GM19452 (cell line): ENCODE results near the gene ZC3H8.

ENCODE experiments used
- ATAC-seq: cut with Tn5 transposase; IDR thresholded peaks from one replicate; pipeline ENCODE4 v1.9.1; 2021; ENCODE audit not compliant: unreplicated experiment

The ZC3H8 gene

DNA sequence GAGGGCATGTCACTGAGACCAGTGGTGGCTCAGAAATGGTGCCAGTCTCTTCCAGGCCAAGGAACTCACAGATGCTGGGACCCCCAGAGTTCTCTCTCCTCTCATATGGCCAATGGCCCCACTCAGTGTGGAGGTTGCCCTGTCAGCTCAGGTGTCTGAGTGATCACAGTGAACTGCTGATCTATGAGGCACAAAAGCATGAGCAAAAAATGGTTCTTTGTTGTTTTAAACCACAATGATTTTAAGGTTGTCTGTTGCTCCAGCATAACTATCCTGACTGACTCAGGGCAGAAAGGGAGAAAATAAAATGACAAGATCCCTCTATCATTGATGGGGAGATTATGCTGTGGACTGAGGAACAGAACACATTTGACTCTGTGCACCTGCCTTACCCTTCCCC is 58.9 kb downstream of the ZC3H8 start:
- no peak for ATAC-seq

DNA sequence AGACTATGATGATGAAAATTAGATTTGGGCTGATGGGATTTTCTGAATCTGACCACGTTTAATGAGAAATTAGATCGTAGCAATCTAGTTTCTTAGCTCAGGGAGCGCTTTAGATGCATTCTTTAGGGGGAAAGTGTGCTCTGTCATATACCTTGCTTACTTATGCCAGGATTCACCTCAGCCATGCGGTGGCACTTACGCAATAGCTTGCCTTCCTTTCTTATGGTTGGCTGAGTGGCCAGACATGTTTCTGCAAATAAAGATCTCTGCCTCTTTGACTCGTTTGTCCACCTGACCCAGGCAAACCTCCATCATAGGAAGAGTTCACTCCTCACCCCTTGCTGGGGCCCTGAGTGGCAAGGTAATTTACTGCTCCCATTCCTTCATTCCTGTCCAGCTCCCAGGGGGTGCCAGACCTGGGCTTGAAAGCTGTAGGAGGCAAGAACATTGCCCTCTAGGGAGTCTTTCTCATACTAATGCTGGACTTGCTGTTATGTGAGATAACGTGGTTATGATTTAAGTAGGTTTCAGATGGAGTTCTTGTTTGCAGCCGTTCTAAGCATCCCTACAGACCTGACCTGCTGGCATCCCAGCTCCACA is 59.6 kb downstream of the ZC3H8 start:
- no peak for ATAC-seq

DNA sequence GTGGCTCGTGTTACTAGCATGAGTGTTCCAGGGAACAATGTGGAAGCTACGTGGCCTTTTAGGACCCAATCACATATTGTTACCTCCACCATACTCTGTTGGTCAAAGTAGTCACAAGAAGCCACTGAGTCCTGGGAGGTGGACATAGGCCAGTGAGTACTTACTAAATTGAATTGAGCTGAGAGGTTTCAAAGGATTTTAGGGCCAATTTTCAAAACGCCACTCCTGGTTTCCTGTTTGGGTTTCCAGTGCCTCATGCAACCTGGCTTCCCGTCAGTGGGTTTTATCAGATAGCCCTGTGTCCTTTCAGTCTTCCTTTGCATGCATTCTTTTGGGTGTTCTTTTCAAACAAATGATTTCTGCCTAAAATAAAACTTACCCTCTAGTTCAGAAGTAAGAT is 60.4 kb downstream of the ZC3H8 start:
- no peak for ATAC-seq

DNA sequence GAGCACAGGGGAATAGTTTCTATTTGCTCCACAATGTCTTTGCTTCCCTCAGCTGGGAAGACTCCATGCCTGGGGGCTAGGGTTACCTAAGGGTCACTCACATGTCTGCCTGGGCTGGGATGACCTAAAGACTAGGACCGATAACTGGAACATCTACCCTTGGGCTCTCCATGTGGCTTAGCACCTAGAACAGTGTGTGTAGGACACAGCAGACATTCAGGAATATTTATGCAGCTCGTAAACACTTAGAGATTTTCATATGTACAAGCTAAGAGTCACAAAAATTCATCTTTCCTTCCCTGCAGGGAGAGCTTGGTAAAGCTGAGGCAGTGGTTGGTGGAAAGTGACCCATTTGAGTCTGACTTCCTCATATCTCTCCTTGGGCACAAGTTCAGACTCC is 60.8 kb downstream of the ZC3H8 start:
- ATAC-seq = no peak

DNA sequence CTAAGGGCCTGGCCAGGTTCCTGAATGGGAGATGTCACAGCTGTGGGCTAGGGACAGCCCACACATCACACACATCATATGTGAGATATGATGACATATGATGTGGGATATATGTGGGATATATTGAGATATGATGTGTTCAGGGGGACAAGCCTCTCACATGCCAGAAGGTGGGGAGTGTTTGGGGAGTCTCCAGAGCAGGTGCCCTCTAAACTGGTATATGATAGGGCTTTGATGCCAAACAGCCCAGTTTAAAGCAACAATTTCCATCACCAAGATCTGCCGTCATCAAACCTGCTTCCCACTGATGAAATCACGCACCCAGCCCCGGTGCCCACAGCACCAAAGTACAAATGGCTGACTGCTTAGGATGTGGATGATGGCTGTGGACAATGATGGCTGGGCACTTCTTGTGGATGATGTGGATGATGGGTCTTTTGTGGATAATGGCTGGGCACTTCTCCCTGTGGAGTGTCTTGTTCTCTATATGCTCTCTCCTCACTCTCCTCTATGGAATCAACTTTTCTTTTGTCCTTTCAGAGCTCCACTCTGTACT is 65.8 kb downstream of the ZC3H8 start:
- ATAC-seq = no peak

DNA sequence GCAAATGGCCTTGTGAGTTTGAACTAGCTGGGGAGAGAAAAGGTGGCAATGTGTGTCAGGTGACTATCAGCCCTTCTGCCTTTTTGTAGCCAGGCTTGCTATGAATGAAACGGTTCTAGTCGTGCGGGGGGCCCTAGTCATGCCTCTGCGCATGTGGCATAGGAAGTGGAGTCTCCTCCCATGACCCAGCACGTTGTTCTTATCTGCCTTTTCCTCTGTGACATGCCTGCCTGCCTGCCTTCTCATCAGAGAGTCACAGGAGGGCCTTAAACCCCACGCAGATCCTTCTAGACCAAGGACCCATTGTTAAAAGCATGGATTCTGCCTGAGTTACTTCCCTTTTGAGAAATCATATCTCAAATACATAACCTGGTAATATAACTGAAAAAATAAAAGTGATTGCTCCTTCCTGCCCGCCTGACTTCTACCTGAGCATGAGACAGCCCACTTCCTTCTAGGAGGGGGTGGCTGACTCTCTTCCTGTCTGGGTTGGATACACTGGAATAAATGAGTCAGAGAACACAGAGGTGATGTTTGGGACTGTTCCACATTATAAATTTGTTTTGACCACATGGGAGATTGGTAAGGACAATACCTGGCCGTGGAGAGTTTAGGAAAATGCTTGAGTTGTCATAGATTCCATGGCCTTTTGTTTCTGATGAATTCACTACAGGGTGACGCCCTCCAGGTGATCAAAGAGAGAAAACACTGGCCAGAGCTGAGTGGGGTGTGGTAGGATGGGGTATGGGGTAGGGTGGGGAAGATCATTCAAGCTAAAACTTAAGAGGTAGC is 66.8 kb downstream of the ZC3H8 start:
- no peak for ATAC-seq

DNA sequence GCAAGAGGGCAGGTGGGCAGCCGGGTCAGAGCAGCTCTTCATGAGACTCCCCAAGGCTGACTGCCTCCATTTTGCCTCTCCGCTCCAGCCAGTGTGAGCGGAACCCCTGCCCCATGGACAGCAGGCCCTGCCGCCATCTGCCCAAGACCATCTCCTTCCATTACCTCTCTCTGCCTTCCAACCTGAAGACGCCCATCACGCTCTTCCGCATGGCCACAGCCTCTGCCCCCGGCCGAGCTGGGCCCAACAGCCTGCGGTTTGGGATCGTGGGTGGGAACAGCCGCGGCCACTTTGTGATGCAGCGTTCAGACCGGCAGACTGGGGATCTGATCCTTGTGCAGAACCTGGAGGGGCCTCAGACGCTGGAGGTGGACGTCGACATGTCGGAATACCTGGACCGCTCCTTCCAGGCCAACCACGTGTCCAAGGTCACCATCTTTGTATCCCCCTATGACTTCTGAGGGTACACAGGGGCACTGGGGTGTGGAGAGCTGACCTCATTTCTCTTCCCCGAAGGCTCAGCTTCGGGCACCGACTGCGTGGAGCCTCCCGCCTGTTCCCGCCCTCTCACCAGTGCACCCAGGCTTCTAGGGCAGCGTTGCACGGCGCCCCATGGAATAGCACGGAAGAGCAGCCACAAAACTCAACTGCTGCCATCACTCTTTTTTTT is 67.7 kb downstream of the ZC3H8 start:
- ATAC-seq = no peak

DNA sequence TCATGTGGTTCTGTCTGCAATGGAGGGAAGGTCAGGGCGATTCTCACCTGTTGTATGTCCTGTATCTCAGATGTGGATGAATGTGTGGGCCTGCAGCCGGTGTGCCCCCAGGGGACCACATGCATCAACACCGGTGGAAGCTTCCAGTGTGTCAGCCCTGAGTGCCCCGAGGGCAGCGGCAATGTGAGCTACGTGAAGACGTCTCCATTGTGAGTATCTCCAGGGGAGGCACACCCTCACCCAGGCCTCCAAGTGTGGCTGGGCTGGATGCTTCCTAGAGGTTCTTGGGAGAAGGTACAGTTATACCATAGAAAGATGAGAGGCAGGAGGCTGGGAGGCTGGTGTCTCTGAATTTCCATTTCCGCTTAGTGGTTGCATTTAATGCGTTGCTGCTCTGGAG is 69.7 kb downstream of the ZC3H8 start:
- no peak for ATAC-seq

DNA sequence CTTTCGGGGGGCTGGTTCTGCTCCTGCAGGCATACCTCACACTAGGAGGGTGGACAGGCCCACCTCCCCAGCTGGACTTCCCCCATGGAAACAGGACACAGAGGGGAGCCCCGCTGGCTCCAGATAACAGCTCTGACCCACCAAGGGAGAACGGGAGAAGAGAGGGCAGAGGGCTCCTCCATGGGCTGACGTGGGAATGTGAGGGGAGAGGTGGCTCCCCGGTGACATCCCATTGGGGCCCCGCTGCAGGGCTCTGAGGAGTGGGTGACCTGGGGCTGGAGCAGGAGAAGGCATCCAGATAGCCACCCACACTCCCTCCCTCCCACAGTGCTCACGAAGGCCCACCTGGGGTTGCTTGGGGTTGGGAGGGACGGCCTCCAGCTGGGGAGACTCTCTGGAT is 70.7 kb downstream of the ZC3H8 start:
- ATAC-seq = no peak

DNA sequence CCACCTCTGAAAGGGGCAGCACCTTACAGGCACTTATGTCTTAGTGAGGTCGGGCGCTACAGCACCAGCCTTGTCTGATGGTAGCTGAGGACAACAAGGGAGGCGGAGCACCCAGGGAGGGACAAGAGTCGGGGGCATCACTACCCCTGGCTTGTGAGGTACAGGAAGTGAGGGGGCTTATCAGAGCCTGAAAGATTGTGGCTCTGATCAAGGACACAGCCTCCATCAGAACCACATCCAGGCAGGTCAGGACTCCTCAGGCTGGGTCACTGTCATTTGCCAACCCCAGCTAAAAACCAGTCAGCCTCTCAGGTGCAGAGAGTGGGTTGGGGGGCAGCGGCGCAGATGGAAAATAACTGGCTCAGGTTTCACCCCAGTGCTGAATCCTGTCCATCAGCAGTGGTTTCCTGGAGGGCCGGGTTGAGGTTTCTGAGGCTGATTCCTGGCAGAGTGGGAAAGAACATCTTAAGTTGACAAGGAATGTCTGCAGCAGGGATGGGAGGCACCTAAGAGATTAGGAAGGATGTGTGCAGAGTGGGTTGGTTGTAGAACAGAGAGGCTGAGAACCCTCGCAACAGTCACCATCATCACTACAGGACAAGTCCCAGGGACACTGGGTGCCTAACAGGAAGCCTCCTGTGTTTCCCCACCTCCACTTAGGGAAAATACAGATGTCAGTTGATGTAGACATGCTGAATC is 71.4 kb downstream of the ZC3H8 start:
- ATAC-seq = no peak

DNA sequence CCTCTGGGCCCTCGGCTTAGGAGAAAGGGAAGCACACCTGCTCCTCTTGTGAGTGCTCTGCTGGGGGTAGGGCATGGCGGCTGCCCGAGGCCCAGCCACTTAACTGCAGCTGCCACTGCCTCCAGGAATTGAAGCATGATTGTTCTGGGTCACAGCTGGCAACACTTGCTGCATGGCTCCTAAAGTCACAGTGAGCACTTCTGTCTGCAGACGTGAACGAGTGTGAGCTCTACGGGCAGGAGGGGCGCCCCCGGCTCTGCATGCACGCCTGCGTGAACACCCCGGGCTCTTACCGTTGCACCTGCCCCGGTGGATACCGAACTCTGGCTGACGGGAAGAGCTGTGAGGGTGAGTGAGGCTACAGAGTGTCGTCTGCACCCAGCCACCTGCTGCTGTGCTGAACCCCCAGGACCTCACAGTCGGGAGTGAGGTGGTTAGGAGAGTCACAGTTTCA is 72.2 kb downstream of the ZC3H8 start:
- ATAC-seq = no peak

DNA sequence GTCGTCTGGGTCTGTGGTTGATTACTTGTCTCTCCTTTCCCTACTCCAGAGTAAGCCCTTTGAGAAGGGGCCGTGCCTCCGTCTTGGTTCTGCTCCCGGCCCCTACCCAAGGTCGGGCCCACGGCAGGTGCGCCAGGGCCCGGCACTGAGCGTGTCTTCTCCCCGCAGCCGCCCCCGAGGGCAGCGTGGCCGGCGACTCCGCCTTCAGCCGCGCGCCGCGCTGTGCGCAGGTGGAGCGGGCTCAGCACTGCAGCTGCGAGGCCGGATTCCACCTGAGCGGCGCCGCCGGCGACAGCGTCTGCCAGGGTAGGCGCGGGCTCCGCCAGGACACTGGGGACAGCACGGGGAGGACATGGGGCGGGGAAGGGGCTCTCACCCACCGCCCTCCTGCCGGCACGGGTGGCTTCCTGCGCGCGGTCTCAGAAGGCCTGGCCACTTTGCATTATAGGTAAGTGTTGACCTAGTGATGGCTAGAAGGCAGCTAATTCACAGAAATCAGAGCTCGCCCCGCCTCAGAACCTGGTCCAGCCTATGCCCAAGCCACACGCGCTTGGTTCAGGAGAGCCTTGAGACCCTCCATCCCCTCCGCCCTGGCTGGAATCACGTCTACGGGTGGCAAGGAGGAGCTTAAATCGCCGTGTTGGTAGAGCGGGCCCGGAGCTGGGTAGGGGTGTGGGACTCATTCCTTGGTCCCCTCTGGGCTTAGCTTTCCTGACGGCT is 73.1 kb downstream of the ZC3H8 start:
- ATAC-seq = no peak

DNA sequence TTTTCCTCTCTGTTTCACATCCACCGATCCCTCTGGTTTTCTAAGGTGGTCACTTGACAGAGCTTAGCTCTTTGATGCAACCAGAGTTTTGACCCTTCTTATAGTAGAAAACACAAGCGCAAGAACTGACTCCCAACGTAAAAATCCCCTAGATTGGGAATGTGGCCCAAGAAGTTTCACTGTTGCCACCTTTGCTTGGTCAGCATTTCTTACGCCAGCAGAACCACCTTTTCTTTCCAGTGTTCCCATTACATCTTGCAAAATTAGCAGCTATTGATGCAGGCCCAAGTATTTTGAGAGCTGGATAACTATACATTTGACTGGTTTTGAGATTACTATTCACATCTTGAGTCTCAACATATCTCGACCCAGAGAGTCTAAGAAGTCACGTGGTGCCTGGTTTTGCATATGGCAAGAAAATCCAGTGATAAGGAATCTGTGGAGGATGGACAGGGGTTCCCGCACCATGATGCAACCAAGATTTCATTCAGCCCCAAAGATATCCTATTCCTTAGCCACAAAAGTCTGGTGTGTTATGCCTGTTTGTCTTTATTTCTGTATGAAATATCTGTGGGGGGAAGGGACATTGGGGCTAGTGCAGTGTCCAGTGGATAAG is 78.8 kb downstream of the ZC3H8 start:
- ATAC-seq = no peak

DNA sequence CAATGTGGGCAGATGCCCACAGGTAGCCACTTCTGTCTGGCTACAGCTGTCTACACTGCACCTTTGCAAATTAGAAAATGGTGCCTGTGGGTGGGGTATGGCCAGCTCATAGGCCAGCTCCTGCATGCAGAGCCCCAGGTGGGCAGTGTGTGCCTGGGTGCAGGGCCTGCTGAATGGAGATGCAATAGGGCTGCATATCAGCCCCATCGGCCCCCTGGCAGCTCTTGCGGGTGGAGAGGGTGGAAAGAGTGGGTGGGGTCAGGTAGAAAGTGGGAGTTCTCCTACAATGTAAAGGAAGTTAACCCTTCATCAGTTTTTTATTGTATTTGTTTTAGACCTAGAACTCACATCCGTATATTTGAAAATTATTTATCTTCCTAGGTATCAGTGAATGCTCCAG is 79.5 kb downstream of the ZC3H8 start:
- no peak for ATAC-seq

DNA sequence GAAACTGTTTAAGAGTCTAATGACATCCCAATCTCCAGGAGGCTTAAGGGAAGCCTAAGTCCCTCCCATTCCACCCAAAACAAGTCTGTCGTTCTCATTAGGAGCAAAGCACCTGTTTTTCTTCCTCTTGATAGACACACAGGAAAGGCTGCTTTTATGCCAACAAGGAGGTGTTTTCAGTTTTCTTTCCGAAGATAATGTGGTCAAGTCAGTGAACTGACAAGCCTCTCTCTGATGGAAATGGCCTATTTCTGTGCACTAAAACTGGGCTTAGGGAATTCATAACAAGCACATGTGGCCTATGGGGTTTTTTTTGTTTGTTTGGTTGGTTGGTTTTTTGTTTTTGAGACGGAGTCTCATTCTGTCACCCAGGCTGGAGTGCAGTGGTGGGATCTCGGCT is 80.5 kb downstream of the ZC3H8 start:
- ATAC-seq = no peak

DNA sequence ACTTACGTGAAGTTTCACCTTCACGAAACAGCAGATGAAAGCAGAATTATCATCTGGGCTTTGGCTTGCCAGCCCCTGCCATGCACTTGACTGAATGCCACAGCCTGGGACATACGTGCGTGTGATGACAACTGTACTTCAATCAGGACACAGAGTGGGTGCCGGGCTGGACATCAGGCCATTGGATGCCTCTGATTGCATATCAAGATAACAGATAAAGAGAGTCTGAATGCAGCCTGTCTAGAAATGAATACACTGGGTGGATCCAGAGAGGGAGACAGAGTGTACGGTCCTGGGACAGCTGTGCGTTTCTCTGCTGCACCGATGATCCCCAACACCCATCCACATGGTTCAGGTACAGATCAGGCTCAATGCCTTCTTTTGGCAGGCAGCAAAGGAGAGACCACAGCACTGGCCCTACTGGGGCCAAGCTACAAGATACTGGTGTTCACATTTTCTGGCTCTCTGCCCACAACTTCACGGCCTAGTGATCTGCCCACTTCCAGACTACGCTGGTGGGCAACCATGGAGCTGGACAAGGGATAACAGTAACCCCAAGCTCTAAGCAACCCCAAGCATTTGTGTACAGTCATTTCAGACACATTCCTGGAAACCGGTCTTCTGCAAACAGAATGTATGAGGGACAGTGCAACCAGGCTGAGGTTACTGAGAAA is 81.1 kb downstream of the ZC3H8 start:
- ATAC-seq = no peak

DNA sequence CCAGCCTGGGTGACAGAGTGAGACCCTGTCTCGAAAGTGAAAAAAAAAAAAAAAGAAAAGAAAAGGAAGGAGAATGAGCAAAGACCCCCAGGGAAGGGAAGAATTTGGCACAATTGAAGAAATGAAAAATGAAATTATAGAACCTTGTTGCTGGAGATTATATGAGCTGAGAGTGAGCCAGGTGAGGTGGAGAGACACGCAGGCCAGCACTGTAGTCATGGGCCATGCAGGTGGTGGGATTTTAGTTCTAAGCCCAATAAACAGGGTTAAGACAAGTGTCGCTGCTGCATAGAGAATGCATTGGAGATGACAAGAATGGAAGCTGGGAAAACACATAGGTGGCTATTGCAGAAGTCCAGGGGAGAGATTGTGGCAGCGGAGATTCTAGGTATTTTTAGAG is 84.3 kb downstream of the ZC3H8 start:
- ATAC-seq = no peak

DNA sequence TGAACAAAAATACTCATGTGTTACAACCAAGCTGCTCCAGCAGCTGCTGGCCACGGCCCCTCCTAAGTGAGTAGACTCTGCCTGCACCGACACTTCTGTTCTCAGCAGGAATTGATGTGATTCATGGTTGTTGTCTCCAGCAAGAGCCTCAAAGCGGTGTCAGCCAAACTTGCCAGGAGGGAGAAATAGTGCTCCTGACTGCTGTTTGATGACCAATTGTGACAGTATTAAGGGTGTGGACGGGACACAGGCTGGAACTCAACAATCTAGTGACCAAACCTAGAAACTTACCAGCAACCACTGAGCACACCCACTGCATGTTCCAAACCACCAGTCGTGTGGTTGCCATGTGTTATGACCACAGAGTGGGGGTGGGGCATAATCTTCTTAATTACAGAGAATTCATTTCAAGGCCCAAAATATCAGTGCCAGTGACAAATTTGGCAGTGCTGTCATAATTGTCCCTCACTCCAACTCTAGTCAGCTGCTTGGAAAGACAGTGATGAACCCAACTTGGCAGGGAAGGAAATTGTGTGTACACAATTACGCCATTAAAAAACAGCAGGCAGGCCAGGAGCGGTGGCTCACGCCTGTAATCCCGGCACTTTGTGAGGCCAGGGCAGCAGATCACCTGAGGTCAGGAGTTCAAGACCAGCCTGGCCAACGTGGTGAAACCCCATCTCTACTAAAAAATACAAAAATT is 86.3 kb downstream of the ZC3H8 start:
- ATAC-seq = no peak
